GM19023 (cell line): ENCODE measurements around the gene AXIN1.
"Not testable (repeated sequence)": the region's sequence is repeated elsewhere in the genome, so short reads cannot be mapped to it uniquely, and the experiment has no call there.

ENCODE experiments used
- ATAC-seq: cut with Tn5 transposase; IDR thresholded peaks from one replicate; pipeline ENCODE4 v1.9.1; 2021; ENCODE audit warnings: mild to moderate bottlenecking, moderate library complexity; ENCODE audit not compliant: unreplicated experiment

AXIN1 gene

GRCh38 chr16:334861-335632, 17.5 kb downstream of the AXIN1 start:
- ATAC-seq, result not testable (repeated sequence)

DNA sequence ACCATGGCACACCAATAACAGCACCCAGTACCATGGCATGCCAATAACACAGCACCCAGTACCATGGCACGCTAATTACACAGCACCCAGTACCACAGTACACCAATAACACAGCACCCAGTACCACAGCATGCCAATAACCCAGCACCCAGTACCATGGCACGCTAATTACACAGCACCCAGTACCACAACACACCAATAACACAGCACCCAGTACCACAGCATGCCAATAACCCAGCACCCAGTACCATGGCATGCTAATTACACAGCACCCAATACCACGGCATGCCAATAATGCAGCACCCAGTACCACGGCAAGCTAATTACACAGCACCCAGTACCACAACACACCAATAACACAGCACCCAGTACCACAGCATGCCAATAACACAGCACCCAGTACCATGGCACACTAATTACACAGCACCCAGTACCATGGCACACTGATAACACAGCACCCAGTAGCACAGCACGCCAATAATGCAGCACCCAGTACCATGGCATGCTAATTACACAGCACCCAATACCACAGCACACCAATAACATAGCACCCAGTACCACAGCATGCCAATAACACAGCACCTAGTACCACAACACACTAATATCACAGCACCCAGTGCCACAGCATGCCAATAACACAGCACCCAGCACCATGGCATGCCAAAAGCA, 18.2 kb downstream of the AXIN1 start:
- ATAC-seq, result not testable (repeated sequence)

DNA sequence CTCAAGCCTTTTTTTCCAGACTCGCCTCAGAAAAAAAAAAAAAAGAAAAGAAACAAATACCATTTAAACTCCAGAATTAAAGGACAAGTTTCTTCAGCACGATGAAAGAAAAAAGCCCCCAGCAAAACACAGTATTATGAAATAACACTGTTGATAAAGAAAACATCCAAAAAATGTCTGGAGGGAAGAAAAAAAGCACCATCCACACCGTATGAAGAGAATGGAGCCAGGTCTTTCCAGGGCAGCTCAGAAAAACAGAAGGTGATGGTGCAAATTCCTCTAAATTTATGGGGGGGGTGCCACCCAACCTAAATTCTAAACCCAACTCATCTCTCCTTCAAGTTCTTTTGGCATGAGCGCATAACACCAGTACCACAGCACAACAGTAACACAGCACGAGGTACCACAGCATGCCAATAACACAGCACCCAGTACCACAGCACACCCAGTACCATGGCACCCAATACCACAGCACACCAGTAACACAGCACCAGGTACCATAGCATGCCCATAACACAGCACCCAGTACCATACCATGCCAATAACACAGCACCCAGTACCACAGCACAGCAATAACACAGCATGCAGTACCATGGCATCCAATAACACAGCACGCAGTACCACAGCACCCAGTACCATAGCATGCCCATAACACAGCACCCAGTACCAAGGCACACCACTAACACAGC, 19.0 kb downstream of the AXIN1 start:
- no peak for ATAC-seq

- not testable (repeated sequence) for ATAC-seq
Observed at GRCh38 chr16:331181-331814, 21.2 kb downstream of the AXIN1 start.

GRCh38 chr16:330741-331140, 21.8 kb downstream of the AXIN1 start:
- no peak for ATAC-seq

- ATAC-seq, result no peak
Observed at GRCh38 chr16:325375-326145, 27.0 kb downstream of the AXIN1 start.

DNA sequence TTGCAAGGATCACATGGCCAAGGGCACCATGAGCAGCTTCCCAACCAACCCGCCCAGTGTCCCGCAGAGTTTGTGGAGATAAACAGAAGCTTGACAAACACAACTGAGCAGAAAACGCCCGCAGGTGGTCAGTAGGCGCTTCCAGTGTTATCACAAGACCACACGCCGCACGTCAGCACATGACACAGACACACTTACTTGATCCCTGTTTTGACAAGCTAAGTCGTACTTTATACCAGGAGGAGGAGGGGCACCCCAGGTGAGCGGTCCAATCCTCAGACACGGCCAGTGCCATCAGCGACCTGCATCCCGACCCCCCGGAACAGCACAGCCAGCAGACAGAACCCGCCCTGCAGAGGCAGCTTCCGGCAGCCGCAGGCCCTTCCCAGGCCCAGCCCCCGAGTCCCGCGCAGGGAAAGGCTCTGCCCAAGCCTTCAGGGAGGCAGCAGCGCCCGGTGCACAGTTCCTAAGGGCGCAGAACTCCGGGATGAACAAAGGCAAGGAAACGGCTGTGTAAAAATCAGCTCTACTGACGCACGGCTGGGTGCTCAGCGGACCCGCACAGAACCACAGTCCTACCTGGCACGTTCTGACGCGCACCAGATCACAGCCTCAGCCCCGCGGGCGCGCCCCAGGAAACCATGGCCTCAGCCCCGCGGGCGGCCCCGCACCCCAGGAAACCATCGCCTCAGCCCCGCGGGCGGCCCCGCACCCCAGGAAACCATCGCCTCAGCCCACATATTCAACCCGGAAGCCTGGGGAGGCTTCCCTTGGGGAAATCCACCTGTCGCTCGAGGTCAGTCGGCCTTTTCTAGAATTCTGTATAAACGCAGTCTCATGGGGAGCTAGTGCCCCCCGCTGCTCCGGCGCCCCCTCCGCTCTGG, 27.8 kb downstream of the AXIN1 start:
- no peak for ATAC-seq

DNA sequence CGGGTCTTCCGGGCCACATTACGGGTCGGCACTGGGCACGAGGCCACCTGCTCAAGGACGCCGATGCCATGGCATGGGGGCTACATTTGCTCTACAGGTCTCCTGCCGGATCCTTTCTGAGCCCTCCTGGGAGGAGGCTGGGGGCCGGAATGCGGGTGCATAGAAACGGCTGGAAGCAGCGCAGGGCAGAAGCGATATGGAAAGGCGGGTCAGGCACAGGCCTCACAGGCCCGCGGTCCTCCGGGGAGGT, 28.4 kb downstream of the AXIN1 start:
- ATAC-seq, result no peak

DNA sequence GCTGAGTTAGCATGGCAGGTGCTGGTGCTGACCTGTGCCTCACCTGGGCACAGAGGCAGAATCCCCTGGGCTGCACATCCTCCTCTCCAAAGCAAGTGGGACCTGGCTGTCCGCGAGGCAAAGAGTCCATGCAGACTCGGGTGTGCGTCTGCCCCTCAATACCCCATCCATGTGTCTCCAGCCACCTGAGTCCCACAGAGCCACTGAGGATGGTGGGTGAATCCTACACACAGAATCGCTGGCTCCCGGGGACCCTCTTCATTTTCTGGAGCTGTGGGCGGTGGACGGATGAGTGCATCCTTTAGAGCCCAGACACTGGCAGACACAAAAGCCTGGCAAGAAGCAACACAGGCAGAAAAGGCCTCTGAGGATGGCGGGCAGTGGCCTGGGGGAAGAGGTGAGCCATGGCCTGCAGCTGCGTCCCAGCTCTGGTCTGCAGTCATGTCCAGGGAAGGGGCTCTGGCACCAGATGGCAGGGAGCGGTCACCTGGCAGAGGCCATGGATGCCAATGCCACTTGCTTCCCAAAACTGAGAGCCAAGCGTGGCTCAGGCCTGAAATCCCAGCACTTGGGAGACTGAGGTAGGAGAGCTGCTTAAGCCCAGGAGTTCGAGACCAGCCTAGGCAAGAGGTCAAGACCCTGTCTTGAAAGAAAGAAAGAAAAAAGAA, 29.9 kb downstream of the AXIN1 start:
- ATAC-seq, result no peak

- no peak for ATAC-seq
Observed at GRCh38 chr16:321532-321931, 31.0 kb downstream of the AXIN1 start.

- no peak for ATAC-seq
Observed at GRCh38 chr16:320206-320605, 32.3 kb downstream of the AXIN1 start.

DNA sequence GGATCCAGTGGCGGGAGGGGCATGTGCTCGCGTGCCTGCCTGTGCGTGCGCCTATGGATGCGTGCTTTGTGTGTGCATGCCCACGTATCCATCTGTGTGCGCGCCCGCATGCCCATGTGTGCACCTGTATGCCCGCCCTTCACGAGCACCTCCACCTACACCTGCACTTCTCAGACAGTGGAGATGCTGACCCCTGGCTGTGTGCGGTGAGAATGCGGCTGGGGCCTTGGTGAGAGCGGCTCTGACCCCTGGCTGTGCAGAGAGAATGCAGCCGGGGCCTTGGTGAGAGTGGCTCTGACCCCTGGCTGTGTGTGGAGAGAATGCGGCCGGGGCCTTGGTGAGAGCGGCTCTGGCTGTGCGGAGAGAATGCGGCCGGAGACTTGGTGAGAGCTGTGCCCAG, 33.9 kb downstream of the AXIN1 start:
- no peak for ATAC-seq

GRCh38 chr16:317583-317982, 34.9 kb downstream of the AXIN1 start:
- no peak for ATAC-seq

GRCh38 chr16:316741-317464, 35.6 kb downstream of the AXIN1 start:
- no peak for ATAC-seq

GRCh38 chr16:314795-315299, 37.7 kb downstream of the AXIN1 start:
- no peak for ATAC-seq

DNA sequence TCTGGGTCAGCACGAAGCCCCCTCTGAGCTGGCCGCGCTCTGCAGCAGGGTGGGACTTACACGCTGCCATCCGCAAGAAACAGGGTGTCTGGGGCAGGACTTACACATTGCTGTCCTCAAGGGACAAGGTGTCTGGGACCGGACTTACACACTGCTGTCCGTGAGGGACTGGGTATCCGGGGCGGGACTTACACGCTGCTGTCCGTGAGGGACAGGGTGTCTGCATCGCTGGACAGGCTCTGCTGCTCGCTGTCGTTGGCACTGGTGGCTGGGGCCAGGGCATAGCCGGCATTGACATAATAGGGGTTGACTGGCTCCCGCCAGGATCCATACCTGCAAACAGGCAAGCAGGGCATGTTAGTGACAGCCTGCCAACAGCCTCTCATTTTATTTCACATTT, 38.2 kb downstream of the AXIN1 start:
- ATAC-seq, result no peak

- no peak for ATAC-seq
Observed at GRCh38 chr16:311725-312124, 40.8 kb downstream of the AXIN1 start.

DNA sequence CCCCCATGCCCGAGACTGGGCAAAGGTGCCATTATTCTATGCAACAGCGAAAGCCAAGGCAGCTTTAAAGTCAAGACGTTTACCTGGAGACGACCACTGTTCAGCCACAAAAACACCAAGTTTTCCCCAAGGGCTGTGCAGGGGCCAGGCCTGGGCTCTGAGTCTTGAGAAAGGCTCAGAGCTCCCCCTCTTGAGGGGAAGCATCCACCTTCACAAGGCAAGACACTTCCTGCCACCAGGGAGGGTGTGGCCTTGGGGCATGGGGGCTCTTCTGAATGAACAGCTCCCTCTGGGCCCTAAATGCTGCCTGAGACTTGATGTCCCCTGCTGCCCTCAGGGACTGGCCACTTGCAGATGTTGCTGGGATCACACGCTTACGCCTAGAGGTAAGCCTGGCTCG, 43.0 kb downstream of the AXIN1 start:
- ATAC-seq, result no peak
